NT2/D1 (cell line): ENCODE data around the gene GPR183.

Source experiments
- SUZ12 ChIP-seq: IDR thresholded peaks from 2 replicates; pipeline ENCODE4 v1.6.1; 2011; ENCODE audit not compliant: insufficient read length, insufficient read depth; ENCODE audit errors: extremely low read depth
- YY1 ChIP-seq: IDR thresholded peaks from 2 replicates; pipeline ENCODE4 v1.6.1; 2011; ENCODE audit not compliant: insufficient read length, insufficient read depth
- ZNF274 ChIP-seq: IDR thresholded peaks from 2 replicates; pipeline ENCODE4 v1.6.1; 2011; ENCODE audit warnings: mild to moderate bottlenecking, low read depth, low read length

GRCh38 chr13:99353836-99354235 is 46.6 kb upstream of the GPR183 start:
- no peak for TF ChIP-seq ZNF274
- TF ChIP-seq YY1 = no peak
- TF ChIP-seq SUZ12 = no peak
